OCI-LY1 (cell line): ENCODE results near the gene CDH23.

Source experiments
- H2AFZ ChIP-seq: fragments of 200-600 bp; sonication (generic), shearing (Covaris generic); 2 replicates; pipeline ENCODE4 v1.6.0; 2014; ENCODE audit warnings: antibody characterized with exemption, mild to moderate bottlenecking, low read length
- H3F3A ChIP-seq: fragments of 200-600 bp; sonication (generic), shearing (Covaris generic); 2 replicates; pipeline ENCODE4 v1.6.0; 2014; ENCODE audit warnings: mild to moderate bottlenecking, antibody characterized with exemption, low read length, moderate library complexity; ENCODE audit not compliant: insufficient read depth
- H3K27ac ChIP-seq: fragments of 200-600 bp; sonication (generic); 2 replicates; pipeline ENCODE4 v1.5.1; 2014; ENCODE audit warnings: low read length, mixed run types, mild to moderate bottlenecking, low read depth; ENCODE audit not compliant: poor library complexity, severe bottlenecking
- H3K27me3 ChIP-seq: fragments of 200-600 bp; sonication (generic); 2 replicates; pipeline ENCODE4 v1.6.0; 2014; ENCODE audit warnings: antibody characterized with exemption, mild to moderate bottlenecking, low read length, moderate library complexity; ENCODE audit not compliant: insufficient read depth
- H3K36me3 ChIP-seq: fragments of 200-600 bp; sonication (generic); 2 replicates; pipeline ENCODE4 v1.6.1; 2014; ENCODE audit warnings: mild to moderate bottlenecking, antibody characterized with exemption, low read length, moderate library complexity, mixed read lengths; ENCODE audit not compliant: insufficient read depth
- H3K4me1 ChIP-seq: fragments of 200-600 bp; sonication (generic); 2 replicates; pipeline ENCODE4 v1.5.1; 2014; ENCODE audit warnings: mild to moderate bottlenecking, low read length, moderate library complexity; ENCODE audit not compliant: insufficient read depth, severe bottlenecking
- H3K4me2 ChIP-seq: fragments of 200-600 bp; sonication (generic), shearing (Covaris generic); 2 replicates; pipeline ENCODE4 v1.6.1; 2014; ENCODE audit warnings: low read length
- H3K4me3 ChIP-seq: fragments of 200-600 bp; sonication (generic); 2 replicates; pipeline ENCODE4 v1.5.1; 2014; ENCODE audit warnings: low read length, low read depth, mild to moderate bottlenecking, mixed read lengths; ENCODE audit not compliant: poor library complexity, severe bottlenecking
- H3K79me2 ChIP-seq: fragments of 200-600 bp; shearing (Covaris generic); 2 replicates; pipeline ENCODE4 v1.6.1; 2016; ENCODE audit warnings: mixed run types, low read length, mixed read lengths; ENCODE audit not compliant: insufficient read depth
- H3K9ac ChIP-seq: fragments of 200-600 bp; sonication (generic), shearing (Covaris generic); 2 replicates; pipeline ENCODE4 v1.6.1; 2014; ENCODE audit warnings: mild to moderate bottlenecking, low read length, mixed read lengths
- H3K9me2 ChIP-seq: fragments of 200-600 bp; sonication (generic), shearing (Covaris generic); 2 replicates; pipeline ENCODE4 v1.6.1; 2014; ENCODE audit warnings: low read depth, mild to moderate bottlenecking, low read length, mixed read lengths
- H3K9me3 ChIP-seq: fragments of 200-600 bp; shearing (Covaris generic); 2 replicates; pipeline ENCODE4 v1.6.1; 2014; ENCODE audit warnings: low read length, mixed read lengths
- H4K20me1 ChIP-seq: fragments of 200-600 bp; sonication (generic), shearing (Covaris generic); 2 replicates; pipeline ENCODE4 v1.6.0; 2016; ENCODE audit warnings: mild to moderate bottlenecking, low read length; ENCODE audit not compliant: insufficient read depth
- CTCF ChIP-seq: fragments of 200-600 bp; sonication (generic), shearing (Covaris generic); IDR thresholded peaks from 2 replicates; pipeline ENCODE4 v1.5.1; 2017; ENCODE audit warnings: mild to moderate bottlenecking, antibody characterized with exemption, low read length, moderate library complexity, mixed read lengths
- EZH2 ChIP-seq: fragments of 200-600 bp; sonication (generic), shearing (Covaris generic); IDR thresholded peaks from 2 replicates; pipeline ENCODE4 v1.8.0; 2017; ENCODE audit warnings: borderline replicate concordance, mixed run types, mild to moderate bottlenecking, antibody characterized with exemption, low read length, moderate library complexity, mixed read lengths

CDH23 gene

GRCh38 chr10:71585564-71586290 is 189.0 kb downstream of the CDH23 start:
- Histone ChIP-seq H3K4me1 (no peaks in the 10 kb centered on the region), H3K4me3 (no peak overlapping the region), H3K9ac (no peak overlapping the region), H3F3A (no peaks in the 10 kb centered on the region), H2AFZ (no peak overlapping the region), H3K36me3 (no peaks in the 10 kb centered on the region), H3K9me2 (no peaks in the 10 kb centered on the region), H3K4me2 (no peak overlapping the region), H3K27ac (no peak overlapping the region), H4K20me1 (no peaks in the 10 kb centered on the region), H3K79me2 (no peaks in the 10 kb centered on the region), H3K27me3 (peaks cover 6% of the 10 kb centered on the region), H3K9me3 (no peaks in the 10 kb centered on the region)
- TF ChIP-seq EZH2 = no peak
- no peak for TF ChIP-seq CTCF

GRCh38 chr10:71587941-71588573 is 191.3 kb downstream of the CDH23 start:
- no peaks in the 10 kb centered on the region for H3K36me3 ChIP-seq
- no peak overlapping the region for H2AFZ ChIP-seq
- H3K27me3 ChIP-seq = no peaks in the 10 kb centered on the region; the same call in 1 of the 2 replicates
- no peak for TF ChIP-seq CTCF
- TF ChIP-seq EZH2 = no peak
- no peaks in the 10 kb centered on the region for H3K4me1 ChIP-seq
- no peaks in the 10 kb centered on the region for H3K9me2 ChIP-seq
- no peaks in the 10 kb centered on the region for H3F3A ChIP-seq
- no peaks in the 10 kb centered on the region for H3K9me3 ChIP-seq
- H3K4me3 ChIP-seq = no peak overlapping the region
- no peaks in the 10 kb centered on the region for H4K20me1 ChIP-seq
- H3K79me2 ChIP-seq = no peaks in the 10 kb centered on the region
- no peak overlapping the region for H3K4me2 ChIP-seq
- no peak overlapping the region for H3K27ac ChIP-seq
- no peak overlapping the region for H3K9ac ChIP-seq

GRCh38 chr10:71588685-71589084 is 192.0 kb downstream of the CDH23 start:
- H3K36me3 ChIP-seq = no peaks in the 10 kb centered on the region
- no peaks in the 10 kb centered on the region; the same call in 1 of the 2 replicates for H3K27me3 ChIP-seq
- no peak overlapping the region for H3K9ac ChIP-seq
- no peaks in the 10 kb centered on the region for H4K20me1 ChIP-seq
- no peak for TF ChIP-seq EZH2
- TF ChIP-seq CTCF = no peak
- H3K4me1 ChIP-seq = no peaks in the 10 kb centered on the region
- H3K4me2 ChIP-seq = no peak overlapping the region
- H3K9me3 ChIP-seq = no peaks in the 10 kb centered on the region
- H3F3A ChIP-seq = no peaks in the 10 kb centered on the region
- H2AFZ ChIP-seq = no peak overlapping the region
- H3K9me2 ChIP-seq = no peaks in the 10 kb centered on the region
- no peak overlapping the region for H3K27ac ChIP-seq
- H3K4me3 ChIP-seq = no peak overlapping the region
- no peaks in the 10 kb centered on the region for H3K79me2 ChIP-seq
